ENCODE data around the gene ZFP36L1.

Gene ZFP36L1

GRCh38 chr14:68753690-68754089 is 39.2 kb downstream of the ZFP36L1 start:
- TF ChIP-seq CTCF (IDR thresholded peaks at IDR 0.05; ENCODE audit: low read depth, low read length) = no peak
- DNase-seq (ENCODE audit: extremely low read depth, low read depth) = peak; percentile 18

- DNase-seq (ENCODE audit: extremely low read depth, low read depth) = no peak
- TF ChIP-seq CTCF (IDR thresholded peaks at IDR 0.05; ENCODE audit: low read depth, low read length) = no peak
Observed at GRCh38 chr14:68752271-68753006, 40.4 kb downstream of the ZFP36L1 start.

- no peak for TF ChIP-seq CTCF (IDR thresholded peaks at IDR 0.05; ENCODE audit: low read depth, low read length)
- DNase-seq (ENCODE audit: extremely low read depth, low read depth) = no peak
Observed at GRCh38 chr14:68749487-68750475, 43.1 kb downstream of the ZFP36L1 start.

- no peak for TF ChIP-seq CTCF (IDR thresholded peaks at IDR 0.05; ENCODE audit: low read depth, low read length)
- no peak for DNase-seq (ENCODE audit: extremely low read depth, low read depth)
Observed at GRCh38 chr14:68748691-68749090, 44.2 kb downstream of the ZFP36L1 start.

GRCh38 chr14:68748260-68748659 is 44.6 kb downstream of the ZFP36L1 start:
- DNase-seq (ENCODE audit: extremely low read depth, low read depth) = no peak
- no peak for TF ChIP-seq CTCF (IDR thresholded peaks at IDR 0.05; ENCODE audit: low read depth, low read length)

- no peak for DNase-seq (ENCODE audit: extremely low read depth, low read depth)
- no peak for TF ChIP-seq CTCF (IDR thresholded peaks at IDR 0.05; ENCODE audit: low read depth, low read length)
Observed at GRCh38 chr14:68747393-68747792, 45.5 kb downstream of the ZFP36L1 start.

GRCh38 chr14:68744613-68745012 is 48.3 kb downstream of the ZFP36L1 start:
- DNase-seq (ENCODE audit: extremely low read depth, low read depth) = no peak
- TF ChIP-seq CTCF (IDR thresholded peaks at IDR 0.05; ENCODE audit: low read depth, low read length) = no peak

All from AG09319 (cell line).